HG03575 (cell line): ENCODE results near the gene ANKRD49.

ENCODE experiments used
- ATAC-seq: cut with Tn5 transposase; IDR thresholded peaks from one replicate; pipeline ENCODE4 v1.9.1; 2021; ENCODE audit not compliant: unreplicated experiment, insufficient number of reproducible peaks, low FRiP score; ENCODE audit errors: extremely low read depth

Gene ANKRD49

GRCh38 chr11:94533696-94534630 lies 40.2 kb downstream of the ANKRD49 start:
- ATAC-seq: no peak

GRCh38 chr11:94536386-94536785 lies 42.6 kb downstream of the ANKRD49 start:
- no peak for ATAC-seq

GRCh38 chr11:94537031-94537600 lies 43.3 kb downstream of the ANKRD49 start:
- ATAC-seq: no peak

- no peak for ATAC-seq
Observed at GRCh38 chr11:94539420-94539819, 45.6 kb downstream of the ANKRD49 start.

GRCh38 chr11:94543695-94544645 lies 50.2 kb downstream of the ANKRD49 start, which contains the start of gene FUT4:
Gene FUT4, plus strand, starts transcription at chr11:94543921. Its CDS starts 213 bp downstream, at chr11:94544134.
- ATAC-seq: peak; percentile 59

- no peak for ATAC-seq
Observed at GRCh38 chr11:94544646-94545263, 51.0 kb downstream of the ANKRD49 start.

GRCh38 chr11:94545264-94546161 lies 51.7 kb downstream of the ANKRD49 start:
- ATAC-seq: no peak

DNA sequence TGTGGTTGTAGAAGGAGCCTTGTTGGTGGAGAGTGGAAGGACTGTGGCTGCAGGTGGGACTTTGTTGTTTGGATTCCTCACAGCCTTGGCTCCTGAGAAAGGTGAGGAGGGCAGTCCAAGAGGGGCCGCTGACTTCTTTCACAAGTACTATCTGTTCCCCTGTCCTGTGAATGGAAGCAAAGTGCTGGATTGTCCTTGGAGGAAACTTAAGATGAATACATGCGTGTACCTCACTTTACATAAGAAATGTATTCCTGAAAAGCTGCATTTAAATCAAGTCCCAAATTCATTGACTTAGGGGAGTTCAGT lies 52.3 kb downstream of the ANKRD49 start:
- ATAC-seq: no peak

GRCh38 chr11:94546886-94547285 lies 53.1 kb downstream of the ANKRD49 start:
- no peak for ATAC-seq

DNA sequence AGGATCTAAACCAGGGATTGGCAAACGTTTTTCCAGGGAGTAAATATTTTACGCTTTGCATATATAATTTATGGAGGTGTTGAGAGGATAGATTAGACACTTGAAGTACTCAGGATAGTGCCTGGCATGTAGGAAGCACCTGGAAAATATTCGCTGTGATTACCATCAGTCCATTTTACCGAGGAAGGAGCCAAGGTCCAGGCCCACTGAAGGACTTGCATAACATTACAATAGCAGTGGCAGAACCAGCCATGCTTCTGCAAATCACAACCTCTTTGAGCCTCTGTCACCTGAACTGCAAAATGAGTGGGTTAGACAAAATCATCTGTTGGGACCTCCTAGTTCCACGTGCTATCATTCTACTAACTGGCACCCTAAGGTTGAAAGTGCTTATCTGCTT lies 55.4 kb downstream of the ANKRD49 start:
- no peak for ATAC-seq
